ENCODE measurements around the gene NUAK2.

DNA sequence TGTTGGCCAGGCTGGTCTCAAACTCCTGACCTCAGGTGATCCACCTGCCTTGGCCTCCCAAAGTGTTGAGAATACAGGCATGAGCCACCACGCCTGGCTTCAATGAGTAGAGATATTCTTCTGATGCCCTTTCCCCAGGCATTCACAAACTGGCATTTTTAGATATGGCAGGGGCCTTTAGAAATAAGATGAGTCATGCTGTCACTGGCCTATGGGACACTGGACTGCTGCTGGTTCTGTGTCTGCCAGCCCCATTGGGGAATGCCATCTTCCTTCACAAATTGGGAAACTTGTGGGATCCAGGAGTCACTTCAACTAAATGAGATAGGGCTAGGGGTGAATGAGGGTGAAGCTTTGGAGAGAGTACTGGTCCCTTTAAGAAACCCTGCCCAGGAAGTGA, 19.1 kb upstream of the NUAK2 start:
- no peak for TF ChIP-seq POLR2A (IDR thresholded peaks at IDR 0.05)
- TF ChIP-seq, protein P1, sequence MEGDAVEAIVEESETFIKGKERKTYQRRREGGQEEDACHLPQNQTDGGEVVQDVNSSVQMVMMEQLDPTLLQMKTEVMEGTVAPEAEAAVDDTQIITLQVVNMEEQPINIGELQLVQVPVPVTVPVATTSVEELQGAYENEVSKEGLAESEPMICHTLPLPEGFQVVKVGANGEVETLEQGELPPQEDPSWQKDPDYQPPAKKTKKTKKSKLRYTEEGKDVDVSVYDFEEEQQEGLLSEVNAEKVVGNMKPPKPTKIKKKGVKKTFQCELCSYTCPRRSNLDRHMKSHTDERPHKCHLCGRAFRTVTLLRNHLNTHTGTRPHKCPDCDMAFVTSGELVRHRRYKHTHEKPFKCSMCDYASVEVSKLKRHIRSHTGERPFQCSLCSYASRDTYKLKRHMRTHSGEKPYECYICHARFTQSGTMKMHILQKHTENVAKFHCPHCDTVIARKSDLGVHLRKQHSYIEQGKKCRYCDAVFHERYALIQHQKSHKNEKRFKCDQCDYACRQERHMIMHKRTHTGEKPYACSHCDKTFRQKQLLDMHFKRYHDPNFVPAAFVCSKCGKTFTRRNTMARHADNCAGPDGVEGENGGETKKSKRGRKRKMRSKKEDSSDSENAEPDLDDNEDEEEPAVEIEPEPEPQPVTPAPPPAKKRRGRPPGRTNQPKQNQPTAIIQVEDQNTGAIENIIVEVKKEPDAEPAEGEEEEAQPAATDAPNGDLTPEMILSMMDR (IDR thresholded peaks at IDR 0.05) = no peak
